Measurements from ENCODE around the gene ARAP2. TPM values are rescaled to one million over a fixed set of nuclear protein-coding genes. Genes with fewer than 3 reads are reported as not detected.

ARAP2 gene
- total RNA-seq, 1 experiment from 2014 or later = 25.8 TPM

DNA sequence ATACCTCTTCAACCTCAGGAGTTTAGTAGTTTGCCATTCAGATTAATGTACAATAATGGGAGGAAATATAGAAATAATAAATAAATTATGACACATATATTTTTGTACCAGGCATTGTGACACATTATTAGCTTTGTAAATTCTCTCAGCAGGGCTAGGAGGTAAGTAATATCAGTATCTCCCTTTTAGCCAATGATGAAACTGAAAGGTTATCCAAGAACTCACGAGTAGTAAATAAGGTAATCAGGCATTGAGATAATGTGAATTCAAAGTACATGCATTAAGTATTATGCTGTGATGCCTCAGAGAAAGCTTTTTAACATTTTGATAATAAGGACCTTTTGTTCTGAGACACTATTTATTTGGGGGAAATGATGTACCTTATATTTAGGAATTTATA, 5.3 kb upstream of the ARAP2 start:
- intact Hi-C loops (cut with micrococcal nuclease; ENCODE audit: unreplicated experiment) = no loop called here
- H3K4me2 ChIP-seq = no peak overlapping the region
- no peak overlapping the region for H3K27ac ChIP-seq
- no peaks in the 10 kb centered on the region for H3K36me3 ChIP-seq (ENCODE audit: low read depth)
- H3F3A ChIP-seq (ENCODE audit: insufficient read depth, low read depth) = peaks cover 11% of the 10 kb centered on the region
- ChIA-PET POLR2A (ENCODE audit: unreplicated experiment) (no interaction called here), CTCF (no interaction called here)
- H3K79me2 ChIP-seq (ENCODE audit: low read depth) = no peaks in the 10 kb centered on the region
- H2AFZ ChIP-seq = no peak overlapping the region
- BruUV-seq (replicated peaks) = no TSS peak
- H3K9me3 ChIP-seq (ENCODE audit: insufficient read depth, low read depth) = no peaks in the 10 kb centered on the region
- H3K27me3 ChIP-seq (ENCODE audit: insufficient read depth, low read depth) = no peaks in the 10 kb centered on the region
- no peak for DNase-seq
- H4K20me1 ChIP-seq (ENCODE audit: insufficient read depth) = no peaks in the 10 kb centered on the region
- H3K4me3 ChIP-seq = no peak overlapping the region
- H3K9me2 ChIP-seq (ENCODE audit: insufficient read depth) = no peaks in the 10 kb centered on the region
- TF ChIP-seq, protein P1, sequence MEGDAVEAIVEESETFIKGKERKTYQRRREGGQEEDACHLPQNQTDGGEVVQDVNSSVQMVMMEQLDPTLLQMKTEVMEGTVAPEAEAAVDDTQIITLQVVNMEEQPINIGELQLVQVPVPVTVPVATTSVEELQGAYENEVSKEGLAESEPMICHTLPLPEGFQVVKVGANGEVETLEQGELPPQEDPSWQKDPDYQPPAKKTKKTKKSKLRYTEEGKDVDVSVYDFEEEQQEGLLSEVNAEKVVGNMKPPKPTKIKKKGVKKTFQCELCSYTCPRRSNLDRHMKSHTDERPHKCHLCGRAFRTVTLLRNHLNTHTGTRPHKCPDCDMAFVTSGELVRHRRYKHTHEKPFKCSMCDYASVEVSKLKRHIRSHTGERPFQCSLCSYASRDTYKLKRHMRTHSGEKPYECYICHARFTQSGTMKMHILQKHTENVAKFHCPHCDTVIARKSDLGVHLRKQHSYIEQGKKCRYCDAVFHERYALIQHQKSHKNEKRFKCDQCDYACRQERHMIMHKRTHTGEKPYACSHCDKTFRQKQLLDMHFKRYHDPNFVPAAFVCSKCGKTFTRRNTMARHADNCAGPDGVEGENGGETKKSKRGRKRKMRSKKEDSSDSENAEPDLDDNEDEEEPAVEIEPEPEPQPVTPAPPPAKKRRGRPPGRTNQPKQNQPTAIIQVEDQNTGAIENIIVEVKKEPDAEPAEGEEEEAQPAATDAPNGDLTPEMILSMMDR (conservative IDR thresholded peaks at IDR 0.05) = no peak
- TF ChIP-seq EZH2 (IDR thresholded peaks at IDR 0.05; ENCODE audit: low read depth) = no peak
- H3K4me1 ChIP-seq (replicated peaks; ENCODE audit: insufficient read depth) = peaks cover 8% of the 10 kb centered on the region

DNA sequence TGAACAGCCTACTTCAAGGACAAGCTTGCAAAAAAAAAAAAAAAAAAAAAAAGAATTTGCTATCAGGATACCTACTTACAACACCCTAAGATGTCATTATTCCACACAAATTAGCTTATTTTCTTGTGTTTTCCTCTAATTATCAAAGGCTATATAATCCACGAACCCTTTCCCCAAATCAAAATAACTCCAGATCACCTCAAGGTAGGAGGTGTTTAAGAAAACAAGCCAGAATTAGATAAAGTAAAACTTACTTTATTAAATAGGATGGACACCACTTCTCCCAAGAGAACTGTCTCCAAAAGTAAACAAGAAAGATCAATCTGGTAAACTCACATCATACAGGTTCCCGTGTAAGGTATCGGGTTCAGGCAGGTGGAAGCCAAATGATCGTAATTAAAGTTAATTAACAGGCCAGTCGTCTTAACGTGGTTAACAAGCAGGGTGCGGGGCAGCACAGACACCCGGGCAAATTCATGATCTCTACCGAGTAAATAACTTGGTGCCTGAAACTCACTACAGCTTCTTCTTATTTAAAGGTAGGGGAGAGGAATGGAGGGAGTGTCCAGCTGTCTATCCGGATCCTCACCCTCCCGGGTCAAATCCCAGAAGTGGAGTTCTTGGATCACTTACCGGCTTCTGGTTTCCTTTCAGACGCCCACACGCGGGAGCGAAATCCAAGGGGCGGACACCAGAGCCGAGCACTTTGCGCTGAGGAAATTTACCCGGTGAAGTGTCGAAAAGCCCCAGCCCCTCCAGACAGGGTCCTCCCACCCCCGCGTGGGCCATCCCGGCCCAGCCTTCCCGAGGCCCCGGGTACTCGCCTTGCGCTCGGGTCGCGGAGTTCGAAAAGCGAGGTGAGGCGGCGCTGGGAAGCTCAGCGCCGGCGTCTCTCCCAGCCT, 708 bp downstream of the ARAP2 start:
- Histone ChIP-seq H3K4me3 (peak overlapping the region; percentile 75), H3K4me1 (replicated peaks; ENCODE audit: insufficient read depth) (peaks cover 29% of the 10 kb centered on the region), H3K79me2 (ENCODE audit: low read depth) (peaks cover 50% of the 10 kb centered on the region), H3F3A (ENCODE audit: insufficient read depth, low read depth) (peaks cover 12% of the 10 kb centered on the region), H3K27ac (peak overlapping the region; percentile 81), H3K36me3 (ENCODE audit: low read depth) (0 out of 2 replicates have a peak, but pooled peaks cover 3% of the 10 kb centered on the region), H3K27me3 (ENCODE audit: insufficient read depth, low read depth) (no peaks in the 10 kb centered on the region), H4K20me1 (ENCODE audit: insufficient read depth) (no peaks in the 10 kb centered on the region), H2AFZ (peak overlapping the region; percentile 89), H3K9me3 (ENCODE audit: insufficient read depth, low read depth) (no peaks in the 10 kb centered on the region), H3K9me2 (ENCODE audit: insufficient read depth) (no peaks in the 10 kb centered on the region), H3K4me2 (peak overlapping the region; percentile 89)
- TF ChIP-seq, protein P1 (conservative IDR thresholded peaks at IDR 0.05) = no peak
- TF ChIP-seq EZH2 (IDR thresholded peaks at IDR 0.05; ENCODE audit: low read depth) = no peak
- DNase-seq = peak; percentile 40 to 62
- intact Hi-C loops (cut with micrococcal nuclease; ENCODE audit: unreplicated experiment) = loop anchor here (5.0 kb wide), 1 partner anchor 109 kb away; no protein-coding TSS in a partner anchor
- POLR2A ChIA-PET (ENCODE audit: unreplicated experiment) = interaction anchor here (0.6 to 0.7 kb wide), 2 partner anchors 18 to 70 kb away, joined by 3 to 6 read pairs; no protein-coding TSS in a partner anchor
- BruUV-seq (replicated peaks) = TSS peak; percentile 38
- CTCF ChIA-PET = interaction anchor here (0.6 to 1.1 kb wide), 3 partner anchors 26 to 89 kb away, joined by 3 to 5 read pairs (median 3); no protein-coding TSS in a partner anchor

DNA sequence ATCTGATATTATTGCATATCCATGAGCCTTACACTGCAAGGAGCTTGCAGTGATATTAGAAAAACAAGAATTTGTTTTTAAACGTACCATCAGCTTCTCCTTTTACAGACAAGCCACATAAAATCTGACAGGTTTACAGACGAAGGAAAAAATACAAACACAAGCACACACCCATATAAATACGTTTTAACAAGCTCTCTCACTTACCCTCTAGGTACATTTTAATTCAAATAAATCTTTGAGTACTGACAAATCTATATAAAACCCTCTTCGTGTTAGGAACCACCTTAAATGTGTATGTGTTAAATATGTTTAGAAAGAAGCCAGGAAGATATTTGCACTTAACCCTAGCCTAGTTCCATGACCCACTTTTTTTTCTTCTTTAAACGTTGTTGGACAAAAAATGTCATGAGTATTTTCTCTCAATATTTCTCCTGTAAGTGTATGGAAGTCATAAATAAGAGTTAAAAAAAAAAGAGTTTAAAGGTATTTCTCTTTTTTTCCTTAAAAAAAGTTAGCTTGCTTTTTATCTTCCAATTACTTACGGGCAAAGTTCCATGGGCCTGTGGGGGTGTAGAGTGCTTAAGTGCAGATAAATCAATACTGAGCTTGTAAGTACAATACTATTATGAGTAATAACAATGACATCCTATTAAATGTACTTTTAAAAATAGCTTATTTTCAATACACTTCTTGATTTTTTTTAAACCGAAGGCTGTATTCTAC, 1.5 kb downstream of the ARAP2 start:
- Histone ChIP-seq H3K9me3 (ENCODE audit: insufficient read depth, low read depth) (no peaks in the 10 kb centered on the region), H3F3A (ENCODE audit: insufficient read depth, low read depth) (peaks cover 12% of the 10 kb centered on the region), H3K4me2 (peak overlapping the region; percentile 89), H3K36me3 (ENCODE audit: low read depth) (0 out of 2 replicates have a peak, but pooled peaks cover 7% of the 10 kb centered on the region), H4K20me1 (ENCODE audit: insufficient read depth) (no peaks in the 10 kb centered on the region), H3K79me2 (ENCODE audit: low read depth) (peaks cover 59% of the 10 kb centered on the region), H3K27me3 (ENCODE audit: insufficient read depth, low read depth) (no peaks in the 10 kb centered on the region), H3K27ac (peak overlapping the region; percentile 81; the same call in 1 of the 2 replicates), H2AFZ (no peak overlapping the region), H3K4me3 (peak overlapping the region; percentile 75), H3K4me1 (replicated peaks; ENCODE audit: insufficient read depth) (peaks cover 29% of the 10 kb centered on the region), H3K9me2 (ENCODE audit: insufficient read depth) (no peaks in the 10 kb centered on the region)
- POLR2A ChIA-PET (ENCODE audit: unreplicated experiment) = no interaction called here
- CTCF ChIA-PET = interaction anchor here (0.6 kb wide), 2 partner anchors 25 to 46 kb away, joined by 3 to 5 read pairs; no protein-coding TSS in a partner anchor
- TF ChIP-seq, protein P1 (conservative IDR thresholded peaks at IDR 0.05) = no peak
- no peak for TF ChIP-seq EZH2 (IDR thresholded peaks at IDR 0.05; ENCODE audit: low read depth)
- no TSS peak for BruUV-seq (replicated peaks)
- intact Hi-C loops (cut with micrococcal nuclease; ENCODE audit: unreplicated experiment) = loop anchor here (5.0 kb wide), 1 partner anchor 110 kb away; no protein-coding TSS in a partner anchor
- peak in 1 of 2 experiments; percentile 37 for DNase-seq

Data from PC-9 (cell line).